GM18867 (cell line): Measurements from ENCODE around the gene MKNK1.
"Not testable (repeated sequence)": the region's sequence is repeated elsewhere in the genome, so short reads cannot be mapped to it uniquely, and the experiment has no call there.

Source experiments
- ATAC-seq: cut with Tn5 transposase; IDR thresholded peaks from one replicate; pipeline ENCODE4 v1.9.1; 2021; ENCODE audit warnings: mild to moderate bottlenecking, moderate library complexity; ENCODE audit not compliant: unreplicated experiment

Gene MKNK1

GRCh38 chr1:46603858-46604549 is at the start of gene MKNK1:
Gene MKNK1, minus strand, starts transcription at chr1:46604268. Its CDS starts 20,941 bp downstream, at chr1:46583327.
- ATAC-seq, result peak; percentile 96

GRCh38 chr1:46653405-46653958 is 49.4 kb upstream of the MKNK1 start:
- ATAC-seq, result no peak

- no peak for ATAC-seq
Observed at GRCh38 chr1:46652321-46653100, 48.4 kb upstream of the MKNK1 start.

GRCh38 chr1:46651152-46651551 is 47.1 kb upstream of the MKNK1 start:
- not testable (repeated sequence) for ATAC-seq

GRCh38 chr1:46650491-46650890 is 46.4 kb upstream of the MKNK1 start:
- ATAC-seq, result no peak

GRCh38 chr1:46649764-46650163 is 45.7 kb upstream of the MKNK1 start:
- no peak for ATAC-seq

- ATAC-seq, result no peak
Observed at GRCh38 chr1:46647611-46648010, 43.5 kb upstream of the MKNK1 start.

GRCh38 chr1:46646844-46647243 is 42.8 kb upstream of the MKNK1 start:
- ATAC-seq, result no peak

- no peak for ATAC-seq
Observed at GRCh38 chr1:46646331-46646730, 42.3 kb upstream of the MKNK1 start.

GRCh38 chr1:46645815-46646214 is 41.7 kb upstream of the MKNK1 start:
- ATAC-seq, result no peak

GRCh38 chr1:46643368-46643775 is 39.3 kb upstream of the MKNK1 start:
- ATAC-seq, result no peak

- ATAC-seq, result no peak
Observed at GRCh38 chr1:46642115-46642680, 38.1 kb upstream of the MKNK1 start.

GRCh38 chr1:46639547-46639946 is 35.5 kb upstream of the MKNK1 start:
- ATAC-seq, result no peak

GRCh38 chr1:46638921-46639320 is 34.9 kb upstream of the MKNK1 start:
- no peak for ATAC-seq

GRCh38 chr1:46637444-46638083 is 33.5 kb upstream of the MKNK1 start:
- no peak for ATAC-seq

GRCh38 chr1:46635205-46635604 is 31.1 kb upstream of the MKNK1 start:
- ATAC-seq, result no peak

- ATAC-seq, result no peak
Observed at GRCh38 chr1:46630719-46631118, 26.7 kb upstream of the MKNK1 start.

- no peak for ATAC-seq
Observed at GRCh38 chr1:46623743-46624644, 19.9 kb upstream of the MKNK1 start.

- no peak for ATAC-seq
Observed at GRCh38 chr1:46622344-46622743, 18.3 kb upstream of the MKNK1 start.

GRCh38 chr1:46621930-46622329 is 17.9 kb upstream of the MKNK1 start:
- no peak for ATAC-seq
